22Rv1 (cell line): ENCODE results near the gene POPDC2.

ENCODE experiments used
- ZFX ChIP-seq: fragments of 450-650 bp; IDR thresholded peaks from 2 replicates; pipeline ENCODE4 v1.6.1; 2017; ENCODE audit warnings: antibody characterized with exemption, borderline replicate concordance
- TF ChIP-seq, protein P1 (sequence below): fragments of 450-650 bp; IDR thresholded peaks from 2 replicates; pipeline ENCODE4 v1.5.1; 2017; ENCODE audit warnings: mild to moderate bottlenecking

DNA sequence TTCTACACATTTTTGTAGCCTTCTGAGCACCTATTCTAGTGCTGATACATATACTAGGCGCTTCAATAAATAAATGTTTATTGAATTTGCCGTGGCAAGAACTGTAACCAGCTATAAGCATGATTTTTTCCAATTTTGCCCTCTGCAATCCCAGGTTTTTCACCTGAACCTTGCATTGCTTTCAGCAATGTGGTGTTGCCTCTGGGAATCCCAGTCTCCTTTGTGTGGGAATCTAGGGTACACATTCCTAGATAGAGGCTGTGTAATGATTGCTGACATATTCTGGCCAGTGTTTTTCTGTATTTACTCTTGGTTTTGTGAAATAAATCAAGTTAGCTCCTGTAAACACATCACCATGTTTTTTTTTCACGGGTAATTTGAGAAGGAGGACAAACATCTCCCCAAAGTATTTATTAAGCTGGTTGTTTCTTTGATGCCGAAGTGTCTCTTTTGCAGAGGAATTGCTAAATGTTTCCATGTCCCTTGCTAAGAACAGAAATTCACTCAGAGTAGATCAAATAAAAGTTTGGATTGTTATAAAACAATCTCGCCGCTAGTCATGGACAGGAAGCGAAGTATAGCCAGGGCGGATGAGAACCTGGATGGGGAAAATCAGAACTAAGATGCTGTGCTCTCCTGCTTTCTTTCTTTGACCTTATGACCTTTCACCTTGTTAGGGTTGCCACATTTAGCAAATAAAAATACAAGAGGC lies 43.6 kb upstream of the POPDC2 start:
- TF ChIP-seq, protein P1, sequence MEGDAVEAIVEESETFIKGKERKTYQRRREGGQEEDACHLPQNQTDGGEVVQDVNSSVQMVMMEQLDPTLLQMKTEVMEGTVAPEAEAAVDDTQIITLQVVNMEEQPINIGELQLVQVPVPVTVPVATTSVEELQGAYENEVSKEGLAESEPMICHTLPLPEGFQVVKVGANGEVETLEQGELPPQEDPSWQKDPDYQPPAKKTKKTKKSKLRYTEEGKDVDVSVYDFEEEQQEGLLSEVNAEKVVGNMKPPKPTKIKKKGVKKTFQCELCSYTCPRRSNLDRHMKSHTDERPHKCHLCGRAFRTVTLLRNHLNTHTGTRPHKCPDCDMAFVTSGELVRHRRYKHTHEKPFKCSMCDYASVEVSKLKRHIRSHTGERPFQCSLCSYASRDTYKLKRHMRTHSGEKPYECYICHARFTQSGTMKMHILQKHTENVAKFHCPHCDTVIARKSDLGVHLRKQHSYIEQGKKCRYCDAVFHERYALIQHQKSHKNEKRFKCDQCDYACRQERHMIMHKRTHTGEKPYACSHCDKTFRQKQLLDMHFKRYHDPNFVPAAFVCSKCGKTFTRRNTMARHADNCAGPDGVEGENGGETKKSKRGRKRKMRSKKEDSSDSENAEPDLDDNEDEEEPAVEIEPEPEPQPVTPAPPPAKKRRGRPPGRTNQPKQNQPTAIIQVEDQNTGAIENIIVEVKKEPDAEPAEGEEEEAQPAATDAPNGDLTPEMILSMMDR, result no peak
- TF ChIP-seq ZFX, result no peak
